GM18909 (cell line): ENCODE measurements around the gene CDT1.

Experiments
- ATAC-seq: cut with Tn5 transposase; IDR thresholded peaks from one replicate; pipeline ENCODE4 v1.9.1; 2021; ENCODE audit warnings: mild to moderate bottlenecking; ENCODE audit not compliant: unreplicated experiment, poor library complexity

CDT1 gene

GRCh38 chr16:88834670-88835069 lies 31.1 kb downstream of the CDT1 start:
- ATAC-seq = no peak

GRCh38 chr16:88835383-88835782 lies 31.8 kb downstream of the CDT1 start:
- no peak for ATAC-seq

- no peak for ATAC-seq
Observed at GRCh38 chr16:88835818-88836217, 32.2 kb downstream of the CDT1 start.

- ATAC-seq = no peak
Observed at GRCh38 chr16:88836791-88837190, 33.2 kb downstream of the CDT1 start.

GRCh38 chr16:88837806-88838205 lies 34.2 kb downstream of the CDT1 start:
- no peak for ATAC-seq

- no peak for ATAC-seq
Observed at GRCh38 chr16:88838566-88838965, 35.0 kb downstream of the CDT1 start.

- no peak for ATAC-seq
Observed at GRCh38 chr16:88839026-88839529, 35.5 kb downstream of the CDT1 start.

- no peak for ATAC-seq
Observed at GRCh38 chr16:88839745-88840599, 36.4 kb downstream of the CDT1 start.

- no peak for ATAC-seq
Observed at GRCh38 chr16:88840600-88841215, 37.1 kb downstream of the CDT1 start.

GRCh38 chr16:88841521-88842307 lies 38.1 kb downstream of the CDT1 start:
- ATAC-seq = no peak

- no peak for ATAC-seq
Observed at GRCh38 chr16:88842308-88842756, 38.7 kb downstream of the CDT1 start.

GRCh38 chr16:88842806-88843205 lies 39.2 kb downstream of the CDT1 start:
- no peak for ATAC-seq

- ATAC-seq = no peak
Observed at GRCh38 chr16:88843256-88843655, 39.7 kb downstream of the CDT1 start.

- ATAC-seq = no peak
Observed at GRCh38 chr16:88844419-88845036, 40.9 kb downstream of the CDT1 start.

GRCh38 chr16:88846088-88846487 lies 42.5 kb downstream of the CDT1 start:
- no peak for ATAC-seq

- ATAC-seq = no peak
Observed at GRCh38 chr16:88847654-88848053, 44.1 kb downstream of the CDT1 start.

GRCh38 chr16:88848557-88848956 lies 45.0 kb downstream of the CDT1 start:
- no peak for ATAC-seq

GRCh38 chr16:88850531-88851199 lies 47.1 kb downstream of the CDT1 start:
- ATAC-seq = no peak

GRCh38 chr16:88851616-88852015 lies 48.0 kb downstream of the CDT1 start:
- ATAC-seq = no peak
